Stimulated activated CD4-positive, alpha-beta T cell treated with anti-CD3 and anti-CD28 coated beads, TNF-alpha, amount 100 ng/mL, for 1 hour (primary cell): ENCODE measurements around the gene APBA1.

Experiments
- DNase-seq, 3 donors: peaks; one replicate each; pipeline ENCODE4 v3.0.0-alpha.2; 2020; ENCODE audit warnings: low read depth in 3 of 3, low spot score in 1 of 3

APBA1 gene

DNA sequence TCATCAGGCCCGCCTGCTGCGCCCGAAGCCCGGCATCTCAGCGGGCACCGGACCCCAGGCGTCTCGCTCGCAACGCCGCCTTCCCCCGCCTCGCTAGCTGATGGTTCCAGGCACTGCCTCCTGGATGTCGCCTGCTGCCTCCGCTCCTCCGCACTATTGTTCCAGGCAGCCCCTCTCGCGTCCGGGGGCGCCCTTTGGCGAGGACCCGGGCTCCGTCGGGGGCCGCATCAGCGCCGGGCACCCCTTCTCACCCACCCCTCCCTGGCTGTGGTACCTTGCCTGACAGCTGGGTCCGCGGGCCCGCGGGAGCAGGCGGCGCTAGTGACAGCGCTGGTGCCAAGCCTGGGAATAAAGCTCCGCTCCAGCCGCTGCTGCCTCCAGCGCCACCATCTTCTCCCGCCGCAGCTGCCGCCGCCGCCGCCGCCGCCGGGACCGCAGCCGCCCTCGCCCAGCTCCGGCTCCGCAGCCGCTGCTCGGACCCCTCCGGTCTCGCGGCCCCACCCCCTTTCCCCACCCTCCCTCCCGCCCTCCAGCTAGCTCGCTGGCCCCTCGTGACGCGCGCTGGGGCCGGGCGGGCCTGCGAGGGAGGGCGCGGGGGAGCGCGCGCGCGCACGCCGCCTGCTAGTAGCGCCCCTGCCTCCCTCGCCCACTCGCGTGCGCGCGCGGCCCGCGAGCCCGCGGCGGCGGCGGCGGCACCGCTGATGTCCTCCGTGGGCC lies at the start of gene APBA1:
Gene APBA1 (minus strand): TSS at position 493 of the 717 bp plus-strand sequence.
- peak in 1 of 3 donors; percentile 26 for DNase-seq

DNA sequence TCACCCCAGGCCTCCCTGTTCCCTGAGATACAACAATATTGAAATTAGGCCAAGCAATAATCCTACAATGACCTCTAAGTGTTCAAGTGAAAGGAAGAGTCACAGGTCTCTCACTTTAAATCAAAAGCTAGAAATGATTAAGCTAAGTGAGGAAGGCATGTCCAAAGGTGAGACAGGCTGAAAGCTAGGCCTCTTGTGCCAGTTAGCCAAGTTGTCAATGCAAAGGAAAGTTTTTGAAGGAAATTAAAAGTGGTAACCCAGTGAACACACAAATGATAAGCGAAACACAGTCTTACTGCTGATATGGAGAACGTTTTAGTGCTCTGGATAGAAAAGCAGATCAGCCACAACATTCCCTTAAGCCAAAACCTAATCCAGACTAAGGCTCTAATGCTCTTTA lies 47.8 kb upstream of the APBA1 start:
- no peak for DNase-seq

- DNase-seq, result no peak
Measured at GRCh38 chr9:69719367-69719766, 47.2 kb upstream of the APBA1 start.

- DNase-seq, result no peak
Measured at GRCh38 chr9:69718218-69718617, 46.0 kb upstream of the APBA1 start.

GRCh38 chr9:69715825-69716224 lies 43.7 kb upstream of the APBA1 start:
- DNase-seq, result no peak

DNA sequence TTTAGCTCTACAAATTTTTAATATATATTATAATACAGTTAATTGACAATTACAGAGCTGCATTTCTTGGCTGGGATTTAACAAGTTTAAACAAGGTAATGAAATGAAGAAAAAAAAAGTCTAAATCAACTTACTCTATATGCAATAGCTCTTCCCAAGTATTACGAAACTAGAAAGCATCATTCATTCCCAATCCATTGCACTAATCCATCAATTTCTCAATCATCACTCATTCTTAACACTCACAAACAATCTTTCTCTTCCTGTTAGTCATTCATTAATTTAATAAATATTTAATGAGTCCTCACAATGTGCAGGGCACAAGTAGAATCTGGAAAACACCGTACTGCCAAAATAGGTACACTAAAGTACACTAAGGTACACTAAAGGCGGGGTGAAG lies 42.9 kb upstream of the APBA1 start:
- no peak for DNase-seq

- DNase-seq, result no peak
Measured at GRCh38 chr9:69697475-69697874, 25.3 kb upstream of the APBA1 start.

DNA sequence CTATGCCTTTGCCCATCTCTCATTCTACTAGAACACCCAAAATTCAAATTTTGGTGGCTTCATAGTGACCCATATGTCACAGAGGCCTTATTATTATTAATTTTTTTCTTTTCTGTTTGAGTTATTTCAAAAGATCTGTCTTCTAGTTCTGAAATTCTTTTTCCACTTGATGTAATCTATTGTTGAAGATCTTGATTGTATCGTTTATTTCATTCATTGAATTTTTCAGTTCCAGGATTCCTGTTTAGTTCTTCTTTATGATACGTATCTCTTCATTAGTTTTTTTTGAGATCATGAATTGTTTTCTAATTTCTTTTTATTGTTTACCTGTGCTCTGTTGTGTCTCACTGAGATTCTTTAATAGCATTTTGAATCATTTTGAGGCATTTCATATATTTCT lies 24.6 kb upstream of the APBA1 start:
- DNase-seq, result no peak

GRCh38 chr9:69689991-69690538 lies 17.9 kb upstream of the APBA1 start:
- DNase-seq, result no peak

GRCh38 chr9:69683927-69684326 lies 11.8 kb upstream of the APBA1 start:
- no peak for DNase-seq

DNA sequence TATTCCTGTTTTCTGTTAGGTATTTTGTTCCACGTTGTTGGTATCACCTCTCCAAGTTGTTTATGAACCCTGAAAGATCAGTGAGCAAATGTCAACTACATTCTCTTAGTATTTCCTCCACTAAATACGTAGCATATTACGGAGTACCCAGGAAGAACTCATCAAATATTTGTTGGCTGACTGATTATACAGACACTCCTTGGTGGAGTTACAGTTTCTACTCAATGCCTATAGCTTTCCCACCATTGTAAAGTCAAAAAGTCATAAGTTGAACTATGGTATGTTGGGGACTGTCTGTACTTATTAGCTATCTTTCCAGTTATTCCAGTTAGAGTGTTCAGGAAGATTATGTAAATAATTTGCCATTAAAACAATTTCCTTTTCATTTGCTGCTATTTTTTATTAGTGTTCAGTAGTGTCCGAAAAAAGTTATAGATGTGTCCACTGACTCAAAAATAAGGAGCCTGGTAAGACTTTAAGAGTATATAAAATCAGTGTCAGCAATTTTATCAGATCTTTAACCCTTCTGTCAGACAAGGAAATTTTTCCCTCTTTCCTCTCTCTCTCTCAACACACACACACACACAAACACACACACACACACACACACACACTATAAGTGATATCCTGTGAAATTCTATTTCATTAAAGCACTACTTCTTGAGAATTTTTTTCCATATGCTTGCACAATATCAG lies 6.8 kb upstream of the APBA1 start:
- DNase-seq, result no peak

DNA sequence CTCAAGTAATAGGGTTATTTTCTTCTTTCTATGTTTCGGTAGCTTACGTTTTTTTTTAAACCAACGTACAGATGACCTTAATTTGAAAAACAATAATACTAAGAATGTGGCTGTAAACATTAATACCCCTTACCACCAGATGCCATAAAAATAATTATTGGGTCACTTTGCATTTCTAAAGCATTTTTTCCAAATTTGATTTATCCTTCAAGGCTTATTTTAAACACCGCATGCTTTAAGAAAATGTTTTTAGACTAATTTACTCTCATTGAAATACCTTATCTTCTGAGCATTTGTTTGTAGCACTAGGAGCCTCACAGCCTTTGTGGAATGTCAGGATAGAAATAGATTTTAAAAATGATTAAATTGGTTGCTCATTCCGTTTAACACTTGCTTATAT lies 5.8 kb upstream of the APBA1 start:
- no peak for DNase-seq

GRCh38 chr9:69675563-69675962 lies 3.4 kb upstream of the APBA1 start:
- DNase-seq, result no peak

- DNase-seq, result no peak
Measured at GRCh38 chr9:69674716-69675438, 2.7 kb upstream of the APBA1 start.

GRCh38 chr9:69674112-69674685 lies 2.0 kb upstream of the APBA1 start:
- DNase-seq, result no peak

DNA sequence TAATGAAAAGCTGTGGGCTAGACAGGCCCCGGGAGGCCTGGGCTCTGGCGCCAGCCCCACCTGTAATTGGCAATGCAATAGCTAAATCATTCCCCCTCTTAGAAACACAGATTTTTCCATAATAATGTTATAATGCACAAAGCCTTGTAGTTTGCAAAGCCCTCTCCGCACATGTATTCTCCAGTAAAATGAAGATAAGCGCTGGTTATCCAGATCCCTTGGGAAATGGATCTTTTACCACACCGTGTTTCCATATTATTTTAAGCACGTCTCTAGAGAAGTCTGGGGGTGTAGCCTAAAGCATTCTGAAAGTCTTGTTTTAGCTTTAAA lies 1.1 kb upstream of the APBA1 start:
- no peak for DNase-seq

- DNase-seq, result peak; percentile 18 to 60 (median 29)
Measured at GRCh38 chr9:69672596-69673310, 582 bp upstream of the APBA1 start.

DNA sequence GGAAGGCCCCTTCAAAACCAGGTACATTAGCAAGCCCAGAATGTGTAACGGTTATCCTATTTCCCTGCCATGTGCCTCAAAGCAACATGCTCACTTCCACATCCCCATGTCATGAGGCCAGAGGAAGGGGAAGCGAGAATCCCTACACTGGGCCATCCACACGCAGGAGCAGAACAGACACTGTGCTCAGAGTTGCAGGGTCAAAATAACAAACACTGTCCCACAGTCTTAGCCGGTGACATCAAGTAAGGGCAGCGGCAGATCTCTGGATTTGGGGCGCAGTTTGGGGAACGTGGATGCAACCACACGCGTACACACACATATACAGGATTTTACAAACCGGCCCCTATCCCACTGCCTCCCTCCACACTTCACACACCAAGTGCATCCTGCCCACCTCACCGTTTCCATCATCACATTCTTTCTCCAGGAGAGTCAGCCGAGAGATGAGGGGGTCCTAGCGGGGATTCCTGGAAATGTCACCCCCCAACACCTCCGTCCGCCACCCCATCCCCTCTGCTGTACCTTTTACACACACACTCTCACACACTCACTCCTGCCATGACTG lies 776 bp downstream of the APBA1 start:
- no peak for DNase-seq

GRCh38 chr9:69667306-69667705 lies 4.9 kb downstream of the APBA1 start:
- DNase-seq, result no peak

GRCh38 chr9:69660304-69660703 lies 11.9 kb downstream of the APBA1 start:
- DNase-seq, result no peak
